ENCODE results near the gene RHBG. TPM values are rescaled to one million over a fixed set of nuclear protein-coding genes. Genes with fewer than 3 reads are reported as not detected.
A peak's percentile ranks its signal among the peaks of the same experiment; 100 is the strongest.

Gene RHBG
- total RNA-seq, 1 donor: not detected

DNA sequence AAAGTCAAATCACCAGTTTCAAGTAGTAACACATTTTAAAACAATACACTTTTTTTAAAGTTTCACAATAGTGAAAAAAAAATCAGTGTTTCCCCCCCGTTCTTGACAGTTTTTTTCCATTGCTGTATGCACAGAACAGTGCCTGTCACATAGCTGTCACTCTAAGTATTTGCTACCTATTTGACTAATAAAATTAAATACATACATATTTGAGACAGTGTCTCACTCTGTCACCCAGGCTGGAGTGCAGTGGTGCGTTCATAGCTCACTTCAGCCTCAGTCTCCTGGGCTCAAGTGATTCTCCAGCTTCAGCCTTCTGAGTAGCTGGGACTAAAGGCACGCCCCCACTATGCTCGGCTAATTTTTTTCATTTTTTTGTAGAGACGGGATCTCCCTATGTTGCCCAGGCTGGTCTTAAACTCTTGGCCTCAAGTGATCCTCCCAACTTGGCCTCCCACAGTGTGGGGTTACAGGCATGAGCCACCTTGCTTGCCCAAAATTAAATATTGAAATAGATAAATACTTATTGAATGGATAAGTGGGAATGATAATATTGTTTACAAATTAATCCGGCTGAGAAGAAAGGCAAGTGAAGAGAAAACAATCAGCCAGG lies 12.6 kb upstream of the RHBG start:
- H3K4me3 ChIP-seq (ENCODE audit: low read depth, low read length): no peak overlapping the region
- DNase-seq (ENCODE audit: low read depth): no peak
- TF ChIP-seq, protein P1, sequence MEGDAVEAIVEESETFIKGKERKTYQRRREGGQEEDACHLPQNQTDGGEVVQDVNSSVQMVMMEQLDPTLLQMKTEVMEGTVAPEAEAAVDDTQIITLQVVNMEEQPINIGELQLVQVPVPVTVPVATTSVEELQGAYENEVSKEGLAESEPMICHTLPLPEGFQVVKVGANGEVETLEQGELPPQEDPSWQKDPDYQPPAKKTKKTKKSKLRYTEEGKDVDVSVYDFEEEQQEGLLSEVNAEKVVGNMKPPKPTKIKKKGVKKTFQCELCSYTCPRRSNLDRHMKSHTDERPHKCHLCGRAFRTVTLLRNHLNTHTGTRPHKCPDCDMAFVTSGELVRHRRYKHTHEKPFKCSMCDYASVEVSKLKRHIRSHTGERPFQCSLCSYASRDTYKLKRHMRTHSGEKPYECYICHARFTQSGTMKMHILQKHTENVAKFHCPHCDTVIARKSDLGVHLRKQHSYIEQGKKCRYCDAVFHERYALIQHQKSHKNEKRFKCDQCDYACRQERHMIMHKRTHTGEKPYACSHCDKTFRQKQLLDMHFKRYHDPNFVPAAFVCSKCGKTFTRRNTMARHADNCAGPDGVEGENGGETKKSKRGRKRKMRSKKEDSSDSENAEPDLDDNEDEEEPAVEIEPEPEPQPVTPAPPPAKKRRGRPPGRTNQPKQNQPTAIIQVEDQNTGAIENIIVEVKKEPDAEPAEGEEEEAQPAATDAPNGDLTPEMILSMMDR (IDR thresholded peaks at IDR 0.05; ENCODE audit: insufficient read depth, low read depth, low read length): no peak

DNA sequence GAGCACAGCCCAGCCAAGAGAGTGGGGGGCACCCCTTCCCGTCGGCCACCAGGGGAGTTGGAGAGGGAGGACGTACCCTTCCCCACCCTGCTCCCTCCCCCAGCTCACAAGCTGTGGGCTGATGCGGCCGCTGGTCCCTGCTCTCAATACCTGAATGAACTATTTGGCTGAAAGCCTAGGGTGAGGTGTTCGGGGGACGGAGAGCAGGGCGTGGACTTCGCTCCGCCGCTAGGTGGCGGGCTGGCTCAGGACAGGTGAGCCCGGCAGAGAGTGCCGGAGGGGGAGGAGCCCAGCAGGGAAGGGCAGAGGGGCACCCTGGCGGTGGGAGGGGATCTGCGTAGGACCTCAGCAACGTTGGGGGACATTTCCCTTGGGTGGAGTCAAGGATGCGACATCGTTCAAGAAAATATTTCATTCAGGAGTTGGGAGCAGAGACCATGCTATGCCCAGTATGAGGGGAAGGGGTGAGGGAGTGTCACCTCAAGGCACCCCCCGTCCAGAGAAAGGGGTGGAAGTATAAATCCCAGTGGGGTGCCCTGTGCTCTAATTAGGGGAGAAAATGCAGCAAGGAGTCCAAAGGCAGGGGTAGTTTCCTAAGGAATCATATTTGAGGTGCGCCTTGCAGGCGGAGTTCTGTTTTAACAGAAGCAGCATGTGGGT lies 12.0 kb upstream of the RHBG start:
- no peak overlapping the region for H3K4me3 ChIP-seq (ENCODE audit: low read depth, low read length)
- no peak for DNase-seq (ENCODE audit: low read depth)
- TF ChIP-seq, protein P1 (IDR thresholded peaks at IDR 0.05; ENCODE audit: insufficient read depth, low read depth, low read length): peak; percentile 46

DNA sequence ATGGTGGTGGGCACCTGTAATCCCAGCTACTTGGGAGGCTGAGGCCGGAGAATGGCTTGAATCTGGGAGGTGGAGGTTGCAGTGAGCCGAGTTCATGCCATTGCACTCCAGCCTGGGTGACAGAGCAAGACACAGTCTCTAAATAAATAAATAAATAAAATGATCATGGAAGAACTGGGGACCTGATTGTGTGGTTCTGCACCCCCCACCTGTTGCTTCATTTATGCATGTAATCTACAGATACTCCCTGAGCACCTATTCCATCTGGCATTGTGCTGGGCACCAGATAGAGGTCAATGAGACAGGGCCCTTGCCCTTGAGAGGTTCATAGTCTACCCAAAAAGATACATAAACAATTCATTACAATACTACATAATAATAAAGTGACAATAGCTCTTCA lies 11.0 kb upstream of the RHBG start:
- no peak overlapping the region for H3K4me3 ChIP-seq (ENCODE audit: low read depth, low read length)
- no peak for DNase-seq (ENCODE audit: low read depth)
- TF ChIP-seq, protein P1 (IDR thresholded peaks at IDR 0.05; ENCODE audit: insufficient read depth, low read depth, low read length): no peak

DNA sequence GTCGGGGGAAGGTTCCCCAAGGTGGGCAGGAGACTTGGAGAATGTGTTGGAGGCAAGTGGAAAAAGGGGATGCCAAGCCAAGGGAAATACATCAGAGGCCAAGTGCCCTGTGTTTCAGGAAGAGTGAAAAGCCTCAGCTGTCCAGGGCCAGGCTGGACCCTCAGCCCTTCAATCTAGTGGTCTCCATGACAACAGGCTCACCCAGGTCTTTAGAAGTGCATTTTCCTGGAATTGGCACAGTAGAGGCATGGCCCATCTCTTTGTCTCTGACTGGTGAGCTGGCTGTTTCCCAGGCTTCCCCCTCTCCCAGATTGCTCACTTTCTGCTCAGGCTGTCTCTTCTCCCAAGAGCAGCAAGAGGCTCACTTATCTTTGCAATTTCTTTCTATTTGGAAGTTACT lies 10.4 kb upstream of the RHBG start:
- DNase-seq (ENCODE audit: low read depth): no peak
- TF ChIP-seq, protein P1 (IDR thresholded peaks at IDR 0.05; ENCODE audit: insufficient read depth, low read depth, low read length): no peak

DNA sequence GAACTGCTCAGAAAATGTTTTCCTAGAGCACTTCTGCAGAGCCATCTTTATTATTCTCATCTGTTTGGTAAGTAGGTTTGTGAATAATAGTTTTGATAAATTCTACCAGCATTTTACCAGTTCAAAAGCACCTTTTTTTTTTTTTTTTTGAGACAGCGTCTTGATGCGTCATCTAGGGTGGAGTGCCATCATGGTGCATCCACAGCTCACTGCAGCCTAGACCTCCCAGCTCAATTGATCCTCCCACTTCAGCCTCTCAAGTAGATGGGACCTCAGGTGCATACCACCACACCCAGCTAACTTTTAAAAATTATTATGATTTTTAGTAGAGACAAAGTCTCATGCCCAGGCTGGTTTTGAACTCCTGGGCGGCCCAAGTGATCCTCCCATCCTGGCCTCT lies 9.8 kb upstream of the RHBG start:
- no peak overlapping the region for H3K4me3 ChIP-seq (ENCODE audit: low read depth, low read length)
- TF ChIP-seq, protein P1 (IDR thresholded peaks at IDR 0.05; ENCODE audit: insufficient read depth, low read depth, low read length): no peak
- DNase-seq (ENCODE audit: low read depth): no peak

More for the DNA sequence above, 10.4 kb upstream of the RHBG start:
- no peak overlapping the region for H3K4me3 ChIP-seq (ENCODE audit: low read depth, low read length)

DNA sequence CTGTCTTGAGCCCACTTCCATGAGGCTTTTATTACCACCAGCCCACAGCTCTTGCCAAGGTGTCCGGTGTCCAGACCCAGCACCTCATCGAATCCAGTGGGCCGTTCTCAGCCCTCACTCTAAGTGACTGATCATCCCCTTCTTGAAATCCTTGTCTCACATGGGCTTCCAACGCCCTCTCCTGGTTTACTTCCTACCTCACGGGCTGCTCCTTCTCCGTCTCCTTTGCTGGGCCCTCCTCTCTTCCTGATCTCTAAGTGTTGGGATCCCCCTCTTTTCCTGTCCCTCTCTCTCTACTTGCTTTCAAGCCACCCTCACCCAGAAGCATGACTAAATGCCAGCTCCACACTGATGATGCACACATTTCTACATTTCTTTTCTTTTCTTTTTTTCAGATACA lies 9.0 kb upstream of the RHBG start:
- TF ChIP-seq, protein P1 (IDR thresholded peaks at IDR 0.05; ENCODE audit: insufficient read depth, low read depth, low read length): peak; percentile 46
- peak; percentile 38 for DNase-seq (ENCODE audit: low read depth)
- no peak overlapping the region for H3K4me3 ChIP-seq (ENCODE audit: low read depth, low read length)
